H54 (cell line): Measurements from ENCODE around the gene CDC42SE2.
"Not testable (repeated sequence)": the region's sequence is repeated elsewhere in the genome, so short reads cannot be mapped to it uniquely, and the experiment has no call there.

ENCODE experiments used
- DNase-seq: peaks from one replicate; pipeline ENCODE4 v3.0.0; 2011; ENCODE audit warnings: low spot score, mixed read lengths; ENCODE audit not compliant: insufficient read length
- FAIRE-seq: peaks from 3 replicates; lab custom pipeline; 2011; peaks lifted over from hg19 to GRCh38; lab: Jason Lieb, UNC
- POLR2A ChIP-seq: IDR thresholded peaks from 2 replicates; pipeline ENCODE4 v1.6.1; 2011; ENCODE audit warnings: low read depth, mild to moderate bottlenecking, low read length

The CDC42SE2 gene

DNA sequence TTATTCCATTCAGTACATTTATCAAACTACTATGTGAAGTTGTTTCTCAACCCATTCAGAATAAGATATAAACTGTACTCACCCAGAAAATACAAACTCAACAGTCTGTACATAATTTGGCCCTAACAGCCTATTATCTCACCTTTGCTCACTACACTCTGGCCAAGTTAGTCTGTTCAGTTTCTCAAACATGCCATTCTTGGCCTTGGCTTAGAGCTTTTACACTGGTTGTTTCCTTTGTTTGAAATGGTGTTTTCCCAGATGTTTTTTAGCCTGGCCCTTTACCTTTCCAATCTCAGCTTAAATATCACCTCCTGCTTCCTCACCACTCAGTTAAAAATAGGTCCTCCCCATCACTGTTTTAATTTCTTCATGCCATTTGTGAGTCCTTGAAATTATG lies 13.6 kb downstream of the CDC42SE2 start:
- FAIRE-seq (peak; percentile 43), DNase-seq (no peak)
- no peak for TF ChIP-seq POLR2A

DNA sequence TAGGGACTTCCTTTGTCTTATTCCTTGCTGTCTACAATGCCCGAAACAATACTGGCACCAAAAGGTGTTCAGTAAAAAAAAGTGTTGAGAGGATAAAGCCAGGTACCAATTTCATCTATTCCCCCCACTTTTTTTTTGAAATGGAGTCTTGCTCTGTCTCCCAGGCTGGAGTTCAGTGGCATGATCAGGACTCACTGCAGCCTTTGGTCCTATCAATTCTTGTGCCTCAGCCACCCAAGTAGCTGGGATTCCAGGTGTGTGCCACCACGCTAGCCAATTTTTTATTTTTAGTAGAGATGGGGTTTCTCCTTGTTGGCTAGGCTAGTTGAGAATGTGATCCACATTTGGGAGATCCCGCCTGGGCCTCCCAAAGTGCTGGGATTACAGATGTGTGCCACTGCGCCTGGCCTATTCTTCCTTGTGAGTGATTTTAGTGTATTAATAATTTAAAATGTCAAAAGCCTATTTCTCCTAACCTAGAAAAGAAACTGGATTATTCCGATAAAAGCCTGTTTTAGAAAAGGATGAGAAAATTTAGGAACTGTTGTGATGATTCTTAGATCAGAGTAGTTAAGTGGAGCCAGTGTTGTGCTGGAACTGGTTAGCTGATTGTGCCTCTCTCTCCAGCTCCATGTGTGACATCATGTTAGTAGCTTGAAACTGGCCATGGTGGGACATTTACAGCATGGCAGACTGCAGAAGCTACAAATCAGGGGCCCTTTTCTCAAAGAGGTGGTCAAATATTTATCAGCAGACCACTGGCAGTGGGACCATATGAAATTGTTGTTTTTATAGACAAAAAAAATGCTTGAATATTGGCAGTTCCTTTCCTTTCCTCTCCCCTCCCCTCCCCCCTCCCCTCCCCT lies 14.3 kb downstream of the CDC42SE2 start:
- TF ChIP-seq POLR2A: no peak
- DNase-seq (no peak), FAIRE-seq (peak; percentile 72)

DNA sequence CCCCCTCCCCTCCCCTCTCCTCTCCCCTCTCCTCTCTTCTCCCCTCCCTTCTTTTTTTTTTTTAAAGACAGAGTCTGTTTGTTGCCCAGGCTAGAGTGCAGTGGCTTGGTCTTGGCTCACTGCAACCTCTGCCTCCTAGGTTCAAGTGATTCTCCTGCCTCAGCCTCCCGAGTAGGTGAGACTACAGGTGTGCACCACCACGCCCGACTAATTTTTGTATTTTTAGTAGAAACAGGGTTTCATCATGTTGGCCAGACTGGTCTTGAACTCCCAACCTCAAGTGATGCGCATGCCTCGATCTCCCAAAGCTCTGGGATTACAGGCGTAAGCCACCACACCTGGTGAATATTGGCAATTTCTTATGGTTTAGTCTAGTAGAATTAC lies 14.9 kb downstream of the CDC42SE2 start:
- not testable (repeated sequence) for DNase-seq, FAIRE-seq

DNA sequence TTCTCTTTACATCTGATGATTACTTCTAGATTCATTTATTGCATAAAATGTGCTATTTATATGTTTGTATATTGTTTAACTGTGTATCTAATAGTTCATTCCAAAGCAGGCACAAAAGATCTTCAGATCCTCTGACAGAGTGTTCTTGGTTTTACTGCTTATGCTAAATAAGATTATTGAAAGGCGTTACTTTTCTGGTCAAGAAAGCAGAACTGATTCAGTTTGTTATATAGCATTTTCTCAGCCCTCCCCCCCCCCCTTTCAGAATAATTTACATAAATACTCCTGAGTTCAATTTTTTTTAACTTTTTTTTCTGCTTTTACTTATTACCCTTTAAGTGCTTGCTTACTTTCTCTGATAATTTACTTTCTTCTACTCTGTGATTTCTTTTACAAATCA lies 15.4 kb downstream of the CDC42SE2 start:
- no peak for FAIRE-seq
- DNase-seq: no peak
- TF ChIP-seq POLR2A: no peak

DNA sequence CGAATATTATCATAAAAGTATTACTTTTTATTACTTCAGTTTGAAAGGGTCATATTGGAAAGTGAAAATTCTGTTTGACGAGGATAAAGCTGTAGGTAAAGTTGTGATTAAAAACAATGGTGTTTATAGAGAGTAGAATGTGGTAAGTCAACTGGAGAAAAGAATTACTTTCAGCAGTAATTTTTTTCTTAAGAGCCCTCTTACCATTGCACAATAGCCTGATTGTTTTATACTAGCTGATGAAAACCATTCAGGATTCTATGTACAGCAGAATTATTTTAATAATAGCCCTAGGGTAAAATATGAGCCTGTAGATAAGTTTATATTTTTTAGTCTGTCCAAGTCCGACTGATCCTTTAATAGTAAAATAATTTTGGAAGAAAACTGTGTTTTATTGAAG lies 16.6 kb downstream of the CDC42SE2 start:
- no peak for TF ChIP-seq POLR2A
- FAIRE-seq: no peak
- no peak for DNase-seq

DNA sequence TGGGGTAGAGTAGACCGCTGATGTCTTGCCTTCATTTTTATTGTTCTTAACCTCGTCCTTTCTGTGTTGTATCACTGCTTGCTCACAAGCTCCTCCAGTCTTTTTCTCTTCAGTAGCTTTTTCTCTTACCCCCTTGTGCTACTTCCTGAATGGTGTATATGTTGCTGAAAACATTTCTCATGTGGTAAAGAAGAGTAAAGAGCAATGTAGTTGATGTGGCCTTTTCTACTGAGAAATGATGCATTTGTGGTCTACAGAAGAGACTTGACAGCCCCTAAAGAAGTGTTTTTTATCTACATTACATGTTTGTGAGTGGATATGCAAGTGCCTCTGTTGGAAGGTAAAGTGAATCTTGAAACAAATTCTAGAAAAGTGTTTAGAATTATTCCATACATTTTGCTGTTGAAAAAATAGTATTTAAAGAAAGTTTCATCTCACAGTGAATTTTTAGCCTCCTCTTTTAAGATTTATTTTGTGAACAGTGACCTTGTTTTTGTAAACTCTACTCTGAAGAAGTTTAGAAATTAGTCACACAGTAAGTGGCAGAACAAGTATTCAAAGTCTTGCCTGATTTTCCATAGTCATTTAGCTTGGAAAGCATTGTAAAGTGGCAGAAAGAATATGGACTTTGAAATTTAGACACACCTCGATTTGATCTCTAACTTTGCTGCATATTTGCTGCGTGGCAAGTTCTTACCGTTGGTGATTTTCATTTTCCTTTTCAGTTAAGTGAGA lies 17.4 kb downstream of the CDC42SE2 start:
- TF ChIP-seq POLR2A: no peak
- DNase-seq: no peak
- FAIRE-seq: peak; percentile 85

DNA sequence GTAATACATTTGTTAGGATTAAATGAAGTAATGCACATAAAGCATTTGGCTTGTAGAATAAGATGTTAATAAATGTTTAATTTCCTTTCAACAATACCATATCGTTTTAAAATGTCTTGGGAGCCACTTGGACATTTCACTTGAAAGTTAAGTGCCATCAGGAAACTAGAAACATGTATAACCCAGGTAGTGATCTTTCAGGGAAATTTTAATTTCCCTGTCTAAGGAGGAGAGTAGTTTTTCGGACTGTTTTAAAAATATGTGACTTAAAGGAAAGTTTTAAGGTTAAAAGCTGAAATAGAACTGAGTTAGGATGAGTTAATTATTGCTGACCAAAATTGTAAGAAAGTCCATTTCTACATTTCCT lies 18.0 kb downstream of the CDC42SE2 start:
- FAIRE-seq: no peak
- no peak for TF ChIP-seq POLR2A
- DNase-seq: no peak

DNA sequence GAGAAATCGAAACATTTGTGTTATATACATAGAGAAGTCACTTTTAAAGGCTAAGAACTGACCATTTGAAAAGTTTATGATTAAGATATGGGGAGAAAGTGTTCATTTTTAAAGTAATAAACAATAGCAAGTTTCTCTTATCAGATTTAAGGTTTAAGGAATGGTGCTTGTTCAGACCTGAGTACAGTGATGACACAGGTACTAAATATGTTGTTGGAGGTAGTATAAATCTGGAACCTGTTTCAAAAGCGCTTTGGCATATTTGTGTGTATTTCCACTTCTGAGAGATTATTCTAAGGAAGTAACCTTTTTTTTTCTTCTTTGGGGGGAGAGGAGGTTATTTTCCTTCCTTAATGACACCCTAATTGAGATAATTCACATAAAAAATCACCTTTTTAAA lies 18.4 kb downstream of the CDC42SE2 start:
- no peak for DNase-seq
- no peak for FAIRE-seq
- TF ChIP-seq POLR2A: no peak

DNA sequence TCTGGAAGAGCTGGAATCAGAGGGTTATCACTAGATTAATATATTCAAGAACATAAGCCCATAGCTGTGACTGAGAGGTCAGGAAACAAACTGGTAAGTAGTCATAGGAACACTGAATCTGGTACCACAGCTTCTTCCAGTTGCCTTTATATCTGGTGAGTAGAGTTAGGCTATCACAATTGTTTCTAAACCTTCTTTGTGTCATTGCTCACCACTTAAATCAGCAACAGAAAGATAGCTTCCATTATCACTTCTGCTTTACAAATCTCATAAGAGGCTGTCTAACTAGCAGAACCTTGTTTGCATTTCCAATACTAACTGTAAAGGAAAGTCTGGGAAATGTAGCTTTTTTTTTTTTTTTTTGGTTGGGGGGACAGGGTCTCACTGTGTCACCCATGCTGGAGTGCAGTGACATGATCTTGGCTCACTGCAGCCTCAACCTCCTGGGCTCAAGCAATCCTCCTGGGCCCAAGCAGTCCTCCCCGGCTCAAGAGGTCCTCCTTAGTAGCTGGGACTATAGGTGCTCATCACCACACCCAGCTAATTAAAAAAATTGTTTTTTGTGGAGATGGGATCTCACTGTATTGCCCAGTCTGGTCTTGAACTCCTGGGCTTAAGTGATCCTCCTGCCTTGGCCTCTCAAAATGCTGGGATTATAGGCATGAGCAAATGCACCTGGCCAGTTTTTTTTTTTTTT lies 22.0 kb downstream of the CDC42SE2 start:
- DNase-seq (no peak), FAIRE-seq (no peak)
- no peak for TF ChIP-seq POLR2A

DNA sequence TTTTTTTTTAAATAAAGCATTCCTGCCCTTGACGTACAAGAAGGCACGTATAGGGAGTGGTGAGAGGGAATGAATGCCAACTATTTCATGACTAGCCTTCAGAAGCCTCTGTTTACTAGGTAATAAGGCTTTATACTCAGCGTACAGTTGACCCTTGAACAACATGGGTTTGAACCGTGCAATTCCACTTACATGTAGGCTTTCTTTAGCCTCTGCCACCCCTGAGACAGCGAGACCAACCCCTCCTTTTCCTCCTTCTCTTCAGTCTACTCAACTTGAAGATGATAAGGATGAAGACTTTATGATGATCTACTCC lies 22.5 kb downstream of the CDC42SE2 start:
- FAIRE-seq (no peak), DNase-seq (no peak)
- TF ChIP-seq POLR2A: no peak

DNA sequence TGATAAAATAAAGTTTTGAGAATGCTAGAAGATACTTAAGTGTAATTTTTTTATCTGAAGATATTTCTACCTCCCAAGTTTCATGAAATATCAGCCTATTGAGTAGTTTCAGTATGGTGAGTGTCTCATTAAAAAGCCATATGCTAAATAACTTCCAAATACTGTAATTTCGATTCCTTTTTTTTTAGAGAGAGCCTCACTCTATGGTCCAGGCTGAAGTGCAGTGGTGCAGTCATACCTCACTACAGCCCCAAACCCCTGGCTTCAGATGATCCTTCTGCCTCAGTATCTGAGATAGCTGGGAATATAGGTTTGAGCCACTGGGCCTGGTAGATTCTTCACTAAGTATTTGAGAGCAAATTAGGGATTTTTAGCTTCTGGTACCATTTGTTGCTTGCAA lies 24.5 kb downstream of the CDC42SE2 start:
- DNase-seq: no peak

DNA sequence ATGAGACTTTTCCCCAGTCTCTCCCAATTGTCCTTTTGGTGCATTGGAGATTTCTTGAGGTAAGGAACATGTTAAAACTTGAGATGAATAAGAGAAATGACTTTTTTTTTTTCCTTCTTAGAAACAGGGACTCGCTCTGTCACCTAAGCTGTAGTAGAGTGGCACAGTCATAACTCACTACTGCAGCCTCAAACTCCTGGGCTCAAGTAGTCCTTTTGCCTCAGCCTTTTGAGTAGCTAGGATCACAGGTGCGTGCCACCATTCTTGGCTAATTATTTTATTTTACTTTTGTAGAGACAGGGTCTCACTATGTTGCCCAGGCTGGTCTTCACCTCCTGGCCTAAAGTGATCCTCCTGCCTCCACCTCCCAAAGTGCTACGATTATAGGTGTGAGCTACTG lies 25.9 kb downstream of the CDC42SE2 start:
- DNase-seq: no peak
- no peak for FAIRE-seq
- TF ChIP-seq POLR2A: no peak

More for the DNA sequence above, 24.5 kb downstream of the CDC42SE2 start:
- no peak for TF ChIP-seq POLR2A
- FAIRE-seq: no peak

DNA sequence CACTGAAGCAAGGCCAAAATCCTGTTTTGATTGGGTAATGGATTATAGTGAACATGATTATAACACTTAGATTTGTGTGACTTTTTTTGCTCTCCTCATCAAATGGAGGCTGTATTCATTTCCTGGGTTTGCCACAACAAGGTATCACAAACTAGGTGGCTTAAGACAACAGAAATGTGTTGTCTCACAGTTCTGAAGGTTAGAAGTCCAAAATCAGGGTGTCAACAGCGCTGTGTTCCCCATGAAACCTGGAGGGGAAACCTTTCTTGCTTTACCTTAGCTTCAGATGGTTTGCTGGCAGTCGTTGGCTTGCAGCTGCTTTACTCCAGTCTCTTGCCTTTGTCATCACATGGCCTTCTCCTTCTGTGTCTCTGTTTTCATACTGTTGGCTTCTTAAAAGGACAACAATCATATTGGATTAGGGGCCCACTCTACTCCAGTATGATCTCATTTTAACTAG lies 32.4 kb downstream of the CDC42SE2 start:
- DNase-seq (no peak), FAIRE-seq (no peak)

DNA sequence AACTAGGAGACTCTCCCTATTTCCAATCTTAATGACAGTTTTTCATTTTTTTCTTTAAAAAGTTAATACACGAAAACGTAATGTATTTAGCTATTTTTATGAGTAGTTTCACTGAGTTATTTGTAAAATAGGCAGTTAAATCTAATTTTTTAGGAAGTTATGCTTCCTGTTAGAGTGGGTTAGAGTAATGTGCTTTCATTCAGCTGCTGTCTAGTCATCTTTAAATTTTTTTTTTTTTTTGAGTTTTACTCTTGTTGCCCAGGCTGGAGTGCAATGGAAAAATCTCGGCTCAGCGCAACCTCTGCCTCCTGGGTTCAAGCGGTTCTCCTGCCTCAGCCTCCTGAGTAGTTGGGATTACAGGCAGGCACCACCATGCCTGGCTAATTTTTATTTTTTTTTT lies 34.0 kb downstream of the CDC42SE2 start:
- TF ChIP-seq POLR2A: no peak
- FAIRE-seq (no peak), DNase-seq (no peak)

More for the DNA sequence above, 32.4 kb downstream of the CDC42SE2 start:
- TF ChIP-seq POLR2A: no peak
